ENCODE results near the gene PSME2. TPM values are rescaled to one million over a fixed set of nuclear protein-coding genes. Genes with fewer than 3 reads are reported as not detected.
A peak's percentile ranks its signal among the peaks of the same experiment; 100 is the strongest.

PSME2 gene
- total and polyA plus RNA-seq, 9 of the 15 experiments (the other 6 are each of a cell fraction or from before 2014, with no cell fraction given), result 111 to 579 (median 159) TPM

DNA sequence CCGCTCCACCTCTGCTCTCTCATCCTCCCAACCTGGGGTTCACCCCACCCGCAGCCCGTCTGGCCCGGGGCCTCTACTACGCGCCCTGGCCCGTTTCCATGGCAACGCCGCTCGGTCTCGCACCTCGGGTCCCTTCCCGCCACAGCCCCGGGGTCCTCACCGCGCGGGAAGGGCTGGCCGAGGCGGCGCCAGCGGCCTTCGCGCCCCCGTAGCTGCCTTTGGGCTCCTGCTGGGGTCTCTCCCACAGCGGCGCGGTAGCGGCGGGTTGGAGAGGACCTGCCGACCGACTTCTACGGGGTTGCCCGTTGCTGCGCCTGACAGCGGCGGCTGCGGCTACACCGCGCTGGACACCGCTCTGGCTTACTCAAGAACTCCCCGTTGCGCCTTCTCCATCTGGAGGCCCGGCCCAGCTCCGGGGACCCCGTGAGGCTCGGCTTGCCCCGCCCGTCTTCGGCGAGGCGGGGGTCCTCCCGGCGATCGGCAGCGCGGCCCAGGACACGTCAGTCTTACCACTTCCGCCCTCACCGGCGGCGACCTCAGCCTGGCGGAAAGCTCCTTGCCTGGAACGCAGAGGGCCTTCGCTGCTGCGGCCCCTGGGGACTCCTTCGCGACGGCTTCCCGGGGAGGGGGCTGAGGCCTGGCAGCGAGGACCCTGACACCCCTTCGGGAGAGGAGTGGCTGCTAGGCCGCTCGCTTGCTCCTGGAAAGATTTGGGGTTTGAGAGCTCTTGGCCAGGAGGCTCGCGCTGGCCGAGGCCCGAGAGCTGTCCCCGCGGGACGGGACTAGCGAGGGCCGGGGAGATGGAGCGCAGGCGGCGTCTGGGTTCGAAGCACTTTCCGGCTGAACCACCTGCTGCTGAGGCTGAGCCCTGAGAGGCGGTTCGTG, 49.0 kb upstream of the PSME2 start, which contains the start of gene TM9SF1 (continued):
- TF ChIP-seq, protein P1, sequence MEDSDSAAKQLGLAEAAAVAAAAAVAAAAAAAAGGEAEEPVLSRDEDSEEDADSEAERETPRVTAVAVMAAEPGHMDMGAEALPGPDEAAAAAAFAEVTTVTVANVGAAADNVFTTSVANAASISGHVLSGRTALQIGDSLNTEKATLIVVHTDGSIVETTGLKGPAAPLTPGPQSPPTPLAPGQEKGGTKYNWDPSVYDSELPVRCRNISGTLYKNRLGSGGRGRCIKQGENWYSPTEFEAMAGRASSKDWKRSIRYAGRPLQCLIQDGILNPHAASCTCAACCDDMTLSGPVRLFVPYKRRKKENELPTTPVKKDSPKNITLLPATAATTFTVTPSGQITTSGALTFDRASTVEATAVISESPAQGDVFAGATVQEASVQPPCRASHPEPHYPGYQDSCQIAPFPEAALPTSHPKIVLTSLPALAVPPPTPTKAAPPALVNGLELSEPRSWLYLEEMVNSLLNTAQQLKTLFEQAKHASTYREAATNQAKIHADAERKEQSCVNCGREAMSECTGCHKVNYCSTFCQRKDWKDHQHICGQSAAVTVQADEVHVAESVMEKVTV (CRISPR knock-in tag; IDR thresholded peaks at IDR 0.05), result no peak
- no peak for TF ChIP-seq TAL1 (IDR thresholded peaks at IDR 0.05)

GRCh38 chr14:24194873-24195185, 48.4 kb upstream of the PSME2 start:
- Histone ChIP-seq H3K9me3 (replicated peaks; ENCODE audit: control insufficient read depth, insufficient read depth, low read depth, low read length) (no peaks in the 10 kb centered on the region), H3K27ac (ENCODE audit: extremely low read depth, low read depth, low read length) (peak overlapping the region; percentile 97), H3K4me3 (peak overlapping the region; percentile 67), H2AFZ (ENCODE audit: low read depth, low read length) (peak overlapping the region; percentile 98), H3K4me1 (replicated peaks in 1 of 2; ENCODE audit: control insufficient read depth in 2 of 2, insufficient read depth in 2 of 2, low read length in 2 of 2) (peaks cover 6 to 13% of the 10 kb centered on the region in 2 experiments; a peak in 3 of 5 replicates), H3K79me2 (ENCODE audit: control insufficient read depth, insufficient read depth, low read length) (peaks cover 51% of the 10 kb centered on the region), H3K9me1 (ENCODE audit: control insufficient read depth, insufficient read depth, low read length) (no peaks in the 10 kb centered on the region), H4K20me1 (replicated peaks; ENCODE audit: control insufficient read depth, insufficient read depth, low read length) (no peaks in the 10 kb centered on the region), H3K9ac (ENCODE audit: insufficient read depth in 1 of 2, low read depth in 2 of 2, low read length in 2 of 2) (peak overlapping the region; percentile 96 to 99), H3K27me3 (ENCODE audit: control insufficient read depth in 2 of 2, insufficient read depth in 2 of 2, low read length in 2 of 2) (no peaks in the 10 kb centered on the region), H3K4me2 (ENCODE audit: insufficient read depth, low read length) (peak overlapping the region; percentile 86), H3K36me3 (ENCODE audit: control insufficient read depth, insufficient read depth, low read length) (peaks cover 32% of the 10 kb centered on the region; the same call in 2 of the 3 replicates)
- intact Hi-C loops (cut with micrococcal nuclease) (no loop called here), in situ Hi-C loops (cut with MboI) (no loop called here)
- BruUV-seq (replicated peaks), result no TSS peak
- WGBS (ENCODE audit: insufficient coverage, low coverage, missing lambda C conversion rate), result 43% methylated on average over 6 of the region's 8 CpGs
- ATAC-seq (no peak), FAIRE-seq (no peak), DNase-seq (ENCODE audit: extremely low read depth in 1 of 4, low spot score in 3 of 4) (no peak)
- TF ChIP-seq, protein P2, sequence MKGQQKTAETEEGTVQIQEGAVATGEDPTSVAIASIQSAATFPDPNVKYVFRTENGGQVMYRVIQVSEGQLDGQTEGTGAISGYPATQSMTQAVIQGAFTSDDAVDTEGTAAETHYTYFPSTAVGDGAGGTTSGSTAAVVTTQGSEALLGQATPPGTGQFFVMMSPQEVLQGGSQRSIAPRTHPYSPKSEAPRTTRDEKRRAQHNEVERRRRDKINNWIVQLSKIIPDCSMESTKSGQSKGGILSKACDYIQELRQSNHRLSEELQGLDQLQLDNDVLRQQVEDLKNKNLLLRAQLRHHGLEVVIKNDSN (CRISPR knock-in tag; IDR thresholded peaks at IDR 0.05), result 0 out of 2 replicates have a peak, but pooled peaks have one; percentile 11
- TF ChIP-seq, protein P3, sequence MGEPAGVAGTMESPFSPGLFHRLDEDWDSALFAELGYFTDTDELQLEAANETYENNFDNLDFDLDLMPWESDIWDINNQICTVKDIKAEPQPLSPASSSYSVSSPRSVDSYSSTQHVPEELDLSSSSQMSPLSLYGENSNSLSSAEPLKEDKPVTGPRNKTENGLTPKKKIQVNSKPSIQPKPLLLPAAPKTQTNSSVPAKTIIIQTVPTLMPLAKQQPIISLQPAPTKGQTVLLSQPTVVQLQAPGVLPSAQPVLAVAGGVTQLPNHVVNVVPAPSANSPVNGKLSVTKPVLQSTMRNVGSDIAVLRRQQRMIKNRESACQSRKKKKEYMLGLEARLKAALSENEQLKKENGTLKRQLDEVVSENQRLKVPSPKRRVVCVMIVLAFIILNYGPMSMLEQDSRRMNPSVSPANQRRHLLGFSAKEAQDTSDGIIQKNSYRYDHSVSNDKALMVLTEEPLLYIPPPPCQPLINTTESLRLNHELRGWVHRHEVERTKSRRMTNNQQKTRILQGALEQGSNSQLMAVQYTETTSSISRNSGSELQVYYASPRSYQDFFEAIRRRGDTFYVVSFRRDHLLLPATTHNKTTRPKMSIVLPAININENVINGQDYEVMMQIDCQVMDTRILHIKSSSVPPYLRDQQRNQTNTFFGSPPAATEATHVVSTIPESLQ (CRISPR knock-in tag; IDR thresholded peaks at IDR 0.05), result 0 out of 2 replicates have a peak, but pooled peaks have one; percentile 54
- TF ChIP-seq SLC30A9 (CRISPR knock-in tag; IDR thresholded peaks at IDR 0.05), result no peak
- ChIA-PET POLR2A (interaction anchor here (0.9 to 3.2 kb wide), 5 partner anchors 14 to 100 kb away, joined by 4 to 21 read pairs (median 9); partner anchors contain the start of genes CHMP4A, EMC9 and MDP1), CTCF (ENCODE audit: low intra/inter-chr PET ratio) (no interaction called here)

Measured in K562 (cell line).